GM12875 (cell line): ENCODE measurements around the gene TBC1D7.

ENCODE experiments used
- H3K4me3 ChIP-seq: one replicate; pipeline ENCODE4 v1.5.1; 2011; ENCODE audit warnings: low read depth, low read length, control low read depth
- TF ChIP-seq, protein P1 (sequence below): IDR thresholded peaks from 2 replicates; pipeline ENCODE4 v1.5.1; 2011; ENCODE audit warnings: low read depth, mild to moderate bottlenecking, control low read depth, inconsistent platforms, low read length, moderate library complexity, borderline replicate concordance; ENCODE audit not compliant: insufficient read depth

Gene TBC1D7

DNA sequence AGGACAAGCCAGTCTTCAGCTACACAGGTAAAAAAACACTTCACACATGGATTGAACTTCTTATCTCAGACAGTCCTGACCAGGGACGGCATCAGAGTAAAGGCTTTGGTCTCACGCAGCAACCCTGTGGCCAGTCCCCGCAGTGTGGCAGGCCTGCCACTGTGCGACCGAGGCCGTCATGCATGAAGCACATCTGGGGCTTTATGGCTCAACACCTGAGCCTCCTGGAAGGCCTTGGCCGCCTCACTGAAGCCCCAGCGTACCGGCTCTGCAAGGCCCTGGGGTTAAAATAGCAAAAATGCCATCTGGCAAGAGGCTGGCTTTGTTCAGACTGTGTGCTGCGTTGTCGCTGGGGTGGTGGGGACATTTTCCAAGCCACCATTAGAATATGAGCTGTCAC is 32.8 kb downstream of the TBC1D7 start:
- H3K4me3 ChIP-seq, result no peak overlapping the region
- TF ChIP-seq, protein P1, sequence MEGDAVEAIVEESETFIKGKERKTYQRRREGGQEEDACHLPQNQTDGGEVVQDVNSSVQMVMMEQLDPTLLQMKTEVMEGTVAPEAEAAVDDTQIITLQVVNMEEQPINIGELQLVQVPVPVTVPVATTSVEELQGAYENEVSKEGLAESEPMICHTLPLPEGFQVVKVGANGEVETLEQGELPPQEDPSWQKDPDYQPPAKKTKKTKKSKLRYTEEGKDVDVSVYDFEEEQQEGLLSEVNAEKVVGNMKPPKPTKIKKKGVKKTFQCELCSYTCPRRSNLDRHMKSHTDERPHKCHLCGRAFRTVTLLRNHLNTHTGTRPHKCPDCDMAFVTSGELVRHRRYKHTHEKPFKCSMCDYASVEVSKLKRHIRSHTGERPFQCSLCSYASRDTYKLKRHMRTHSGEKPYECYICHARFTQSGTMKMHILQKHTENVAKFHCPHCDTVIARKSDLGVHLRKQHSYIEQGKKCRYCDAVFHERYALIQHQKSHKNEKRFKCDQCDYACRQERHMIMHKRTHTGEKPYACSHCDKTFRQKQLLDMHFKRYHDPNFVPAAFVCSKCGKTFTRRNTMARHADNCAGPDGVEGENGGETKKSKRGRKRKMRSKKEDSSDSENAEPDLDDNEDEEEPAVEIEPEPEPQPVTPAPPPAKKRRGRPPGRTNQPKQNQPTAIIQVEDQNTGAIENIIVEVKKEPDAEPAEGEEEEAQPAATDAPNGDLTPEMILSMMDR, result no peak

DNA sequence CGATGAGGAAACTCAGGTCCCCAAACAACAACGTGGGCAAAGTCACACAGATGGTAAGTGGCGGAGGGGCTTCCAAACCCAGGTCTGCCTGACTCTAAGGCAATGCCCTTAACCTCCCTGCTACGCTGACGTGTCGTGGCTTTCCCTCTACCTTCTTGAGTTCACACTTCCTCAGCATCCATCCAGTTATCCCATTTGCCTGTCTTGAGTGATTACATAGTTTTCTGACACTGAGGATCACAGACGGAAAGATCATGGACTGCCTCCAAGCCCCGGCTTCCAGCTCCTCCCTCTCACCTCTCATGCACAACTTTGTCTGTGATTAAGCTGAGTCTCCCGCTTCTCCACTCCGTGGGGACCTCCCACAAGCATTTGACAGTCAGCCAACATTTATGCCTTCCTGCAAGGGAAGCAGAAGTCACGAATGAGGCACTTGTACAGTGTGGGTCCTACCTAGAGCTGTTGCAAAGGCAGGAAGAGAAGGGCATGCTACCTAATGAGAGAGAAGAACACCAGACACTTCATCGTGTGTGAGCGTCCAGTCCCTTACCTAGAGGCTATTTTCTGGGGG is 33.8 kb downstream of the TBC1D7 start:
- TF ChIP-seq, protein P1, result no peak
- no peak overlapping the region for H3K4me3 ChIP-seq

DNA sequence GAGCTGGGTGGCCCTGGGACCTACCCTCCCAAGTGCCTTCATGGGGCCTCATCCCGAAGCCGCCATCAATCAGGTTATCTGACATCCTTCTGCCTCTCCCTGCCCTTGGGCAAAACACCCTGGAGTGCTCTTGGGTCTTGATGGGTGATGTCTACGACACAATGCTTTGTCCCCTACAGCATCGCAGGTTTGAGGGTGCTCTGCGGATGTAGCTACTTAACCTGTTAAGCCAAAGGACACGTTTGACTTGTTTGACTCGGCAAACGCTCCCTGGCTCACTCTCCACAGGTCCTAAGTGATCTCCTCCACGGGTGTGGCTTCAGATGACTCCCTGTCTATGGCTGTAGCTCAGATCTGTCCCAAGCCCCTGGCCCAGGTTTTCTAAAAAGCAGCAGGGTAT is 35.6 kb downstream of the TBC1D7 start:
- TF ChIP-seq, protein P1, result no peak
- H3K4me3 ChIP-seq, result no peak overlapping the region

DNA sequence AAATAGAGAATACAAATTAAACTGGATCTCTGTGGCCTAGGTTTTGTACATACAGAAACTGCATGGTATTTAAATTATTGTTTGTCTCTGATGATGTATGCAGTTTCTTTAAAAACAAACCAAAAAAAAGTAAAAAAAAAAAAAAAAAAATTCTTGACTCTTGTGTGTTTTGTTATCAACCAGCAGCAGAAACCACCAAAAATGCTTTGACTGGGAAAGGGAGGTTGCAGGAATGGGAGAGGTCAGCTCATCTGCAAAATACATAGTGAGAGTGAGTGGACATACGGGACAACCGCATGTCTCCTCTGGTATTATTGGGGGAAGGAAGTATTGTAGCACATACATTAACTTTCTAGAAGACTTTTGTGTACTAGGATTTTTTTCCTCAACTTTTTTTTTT is 38.0 kb downstream of the TBC1D7 start:
- H3K4me3 ChIP-seq, result no peak overlapping the region
- TF ChIP-seq, protein P1, result no peak

DNA sequence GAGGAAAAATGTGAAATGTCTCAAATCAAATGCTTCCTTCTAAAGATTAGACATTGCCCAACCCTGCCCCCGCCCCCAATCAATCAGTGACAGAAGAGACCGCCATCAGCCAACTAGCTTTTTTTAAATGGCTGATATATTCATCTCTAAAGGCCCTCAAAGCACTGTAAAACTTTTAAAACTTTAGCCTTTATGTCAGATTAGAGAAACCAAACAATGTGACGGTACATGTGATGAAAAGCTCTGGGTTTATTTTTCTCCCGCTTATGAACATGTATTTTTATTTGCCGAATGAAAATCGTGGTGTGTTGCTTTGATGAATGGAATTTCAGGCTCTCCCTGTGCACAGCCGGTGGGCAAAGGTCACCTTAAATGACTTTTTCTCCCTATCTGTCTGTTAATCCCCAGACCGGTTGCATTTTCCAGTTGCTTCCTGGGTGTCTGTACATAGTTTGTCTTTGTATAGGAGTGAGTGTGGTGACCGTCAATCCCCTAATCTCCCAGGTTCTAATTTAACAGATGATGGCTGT is 38.5 kb downstream of the TBC1D7 start:
- TF ChIP-seq, protein P1, result no peak
- H3K4me3 ChIP-seq, result no peak overlapping the region

DNA sequence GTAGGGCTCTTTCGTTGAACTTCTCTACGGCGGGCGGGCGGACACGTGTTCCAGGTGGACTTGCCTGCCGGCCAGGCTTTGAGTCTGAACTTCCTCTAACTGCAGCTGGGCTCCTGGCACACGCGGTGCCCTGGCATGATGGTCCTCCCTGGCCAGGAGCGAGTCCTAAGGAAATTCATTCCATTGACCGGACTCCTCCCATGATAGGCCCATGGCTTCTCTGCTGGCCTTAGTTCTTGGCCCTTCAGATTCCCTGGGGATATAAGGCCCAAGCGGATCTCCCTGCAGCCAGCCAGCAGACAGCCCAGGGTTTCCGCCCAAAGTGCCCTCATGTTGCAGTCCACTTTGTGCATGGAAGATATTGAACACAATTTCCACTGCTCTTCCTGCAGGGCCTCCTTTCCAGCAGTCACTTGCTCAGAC is 39.4 kb downstream of the TBC1D7 start:
- H3K4me3 ChIP-seq, result no peak overlapping the region
- TF ChIP-seq, protein P1, result no peak

DNA sequence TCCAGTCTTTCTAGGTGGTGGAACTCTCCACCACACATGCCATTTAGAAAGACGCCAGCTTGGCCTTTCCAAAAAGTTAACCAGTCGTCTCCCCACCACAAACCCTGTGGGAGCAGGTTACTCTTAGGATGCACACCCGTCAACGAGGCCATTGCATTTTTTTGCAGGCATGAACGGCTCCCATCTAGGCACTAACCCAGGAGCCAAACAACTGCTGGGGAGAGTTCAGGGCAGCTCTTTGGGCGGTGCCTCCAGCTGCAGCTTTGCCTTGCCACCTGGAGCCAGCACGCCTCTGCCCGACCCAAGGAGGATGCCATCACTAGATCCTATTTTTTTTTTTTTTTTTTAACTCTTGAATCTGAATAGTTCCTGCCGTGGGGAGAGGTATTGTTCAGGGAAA is 39.9 kb downstream of the TBC1D7 start:
- no peak overlapping the region for H3K4me3 ChIP-seq
- TF ChIP-seq, protein P1, result no peak
